GM19463 (cell line): ENCODE data around the gene SPINDOC.
A peak's percentile ranks its signal among the peaks of the same experiment; 100 is the strongest.
"Not testable (repeated sequence)": the region's sequence is repeated elsewhere in the genome, so short reads cannot be mapped to it uniquely, and the experiment has no call there.

Experiments used
- ATAC-seq: cut with Tn5 transposase; IDR thresholded peaks from one replicate; pipeline ENCODE4 v1.9.1; 2021; ENCODE audit warnings: mild to moderate bottlenecking, moderate library complexity; ENCODE audit not compliant: unreplicated experiment

Gene SPINDOC

GRCh38 chr11:63853476-63853875, 40.2 kb downstream of the SPINDOC start:
- ATAC-seq = no peak

GRCh38 chr11:63854696-63855095, 41.4 kb downstream of the SPINDOC start:
- ATAC-seq = no peak

- no peak for ATAC-seq
Measured at GRCh38 chr11:63855975-63856374, 42.7 kb downstream of the SPINDOC start.

- no peak for ATAC-seq
Measured at GRCh38 chr11:63858628-63859550, 45.6 kb downstream of the SPINDOC start.

GRCh38 chr11:63862923-63863322, 49.7 kb downstream of the SPINDOC start:
- no peak for ATAC-seq

- not testable (repeated sequence) for ATAC-seq
Measured at GRCh38 chr11:63863620-63864019, 50.4 kb downstream of the SPINDOC start.

- ATAC-seq = peak; percentile 57
Measured at GRCh38 chr11:63866211-63866610, 53.0 kb downstream of the SPINDOC start.

- ATAC-seq = no peak
Measured at GRCh38 chr11:63867511-63867910, 54.3 kb downstream of the SPINDOC start.

- ATAC-seq = no peak
Measured at GRCh38 chr11:63868399-63869064, 55.3 kb downstream of the SPINDOC start.

- ATAC-seq = no peak
Measured at GRCh38 chr11:63869171-63869591, 55.9 kb downstream of the SPINDOC start.

- ATAC-seq = no peak
Measured at GRCh38 chr11:63869683-63870082, 56.4 kb downstream of the SPINDOC start.

GRCh38 chr11:63870351-63871140, 57.3 kb downstream of the SPINDOC start:
- ATAC-seq = no peak

GRCh38 chr11:63871962-63872799, 58.9 kb downstream of the SPINDOC start:
- peak; percentile 92 for ATAC-seq

GRCh38 chr11:63872800-63873197, 59.5 kb downstream of the SPINDOC start:
- no peak for ATAC-seq

GRCh38 chr11:63873311-63873710, 60.1 kb downstream of the SPINDOC start:
- no peak for ATAC-seq

- ATAC-seq = no peak
Measured at GRCh38 chr11:63874511-63874910, 61.3 kb downstream of the SPINDOC start.

- ATAC-seq = no peak
Measured at GRCh38 chr11:63875506-63876065, 62.3 kb downstream of the SPINDOC start.

- no peak for ATAC-seq
Measured at GRCh38 chr11:63876616-63877015, 63.4 kb downstream of the SPINDOC start.
